ENCODE results near the gene MAPKAP1. TPM values are rescaled to one million over a fixed set of nuclear protein-coding genes. Genes with fewer than 3 reads are reported as not detected.

MAPKAP1 gene
- total and polyA plus RNA-seq, 2 of the 13 experiments (the other 11 are each of a cell fraction or from before 2014, with no cell fraction given): 45.0 to 64.3 TPM

DNA sequence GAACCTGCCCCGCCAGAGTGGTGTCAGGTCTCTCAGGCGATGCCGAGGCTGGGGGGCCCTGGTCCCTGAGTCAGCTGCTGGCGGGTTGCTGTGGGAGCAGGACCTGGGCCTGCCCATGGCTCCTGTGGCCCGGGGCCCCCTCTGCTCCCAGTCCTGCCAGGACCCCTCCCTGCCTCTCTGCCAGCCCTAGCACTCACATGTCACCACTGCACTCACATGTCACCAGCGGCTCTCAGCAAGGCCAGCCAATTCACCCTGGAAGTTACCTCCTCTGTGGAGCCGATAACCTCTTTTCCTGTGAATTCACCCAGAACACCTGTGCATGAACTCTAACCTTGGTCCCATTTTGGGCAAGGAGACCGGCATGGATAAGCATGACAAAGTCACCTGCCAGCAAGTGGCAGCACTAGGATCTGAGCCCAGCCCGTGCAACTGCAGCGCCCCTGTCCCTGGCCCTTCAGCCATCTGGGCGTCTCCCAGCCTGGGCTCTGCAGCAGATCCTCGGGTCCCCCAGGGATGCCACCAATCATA, 275.2 kb downstream of the MAPKAP1 start:
- intact Hi-C loops (cut with micrococcal nuclease; ENCODE audit: unreplicated experiment) (loop anchor here (5.0 kb wide), 1 partner anchor 125 kb away; no protein-coding TSS in a partner anchor), in situ Hi-C loops (cut with HindIII; ENCODE audit: extremely low pct_ligation_motif_present, low pct_unique_long_range_greater_than_20kb) (no loop called here)
- FAIRE-seq: no peak
- Histone ChIP-seq H3K4me2 (ENCODE audit: low read depth, low read length) (no peak overlapping the region; the same call in 1 of the 2 replicates), H3K27me3 (ENCODE audit: control insufficient read depth in 1 of 2, insufficient read depth in 2 of 2, low read length in 2 of 2) (peaks cover 0 to 8% of the 10 kb centered on the region in 2 experiments; a peak in 1 of 5 replicates), H4K20me1 (ENCODE audit: insufficient read depth, low read length) (no peaks in the 10 kb centered on the region), H3K79me2 (ENCODE audit: insufficient read depth, low read length) (no peaks in the 10 kb centered on the region), H3K4me1 (ENCODE audit: insufficient read depth, low read length) (peaks cover 29% of the 10 kb centered on the region), H3K4me3 (replicated peaks in 1 of 3; ENCODE audit: insufficient read depth in 1 of 3, low read depth in 2 of 3, low read length in 3 of 3) (no peak overlapping the region), H3K36me3 (replicated peaks in 1 of 2; ENCODE audit: control insufficient read depth in 1 of 2, insufficient read depth in 2 of 2, low read length in 2 of 2) (no peaks in the 10 kb centered on the region), H2AFZ (ENCODE audit: low read length) (no peak overlapping the region), H3K9me3 (ENCODE audit: low read length) (no peaks in the 10 kb centered on the region), H3K9ac (ENCODE audit: insufficient read depth, low read depth, low read length) (no peak overlapping the region), H3K27ac (ENCODE audit: extremely low read length, insufficient read depth, low read length) (no peak overlapping the region)
- no peak for DNase-seq (ENCODE audit: low spot score)
- ChIA-PET CTCF (ENCODE audit: low intra/inter-chr PET ratio, low total read pairs) (no interaction called here), POLR2A (no interaction called here)
- peak; percentile 41 for ATAC-seq
- no TSS peak for BruUV-seq (replicated peaks)
- 45% methylated on average over 2 of the region's 12 CpGs for WGBS (ENCODE audit: low lambda C conversion rate)
- TF ChIP-seq, protein P1, sequence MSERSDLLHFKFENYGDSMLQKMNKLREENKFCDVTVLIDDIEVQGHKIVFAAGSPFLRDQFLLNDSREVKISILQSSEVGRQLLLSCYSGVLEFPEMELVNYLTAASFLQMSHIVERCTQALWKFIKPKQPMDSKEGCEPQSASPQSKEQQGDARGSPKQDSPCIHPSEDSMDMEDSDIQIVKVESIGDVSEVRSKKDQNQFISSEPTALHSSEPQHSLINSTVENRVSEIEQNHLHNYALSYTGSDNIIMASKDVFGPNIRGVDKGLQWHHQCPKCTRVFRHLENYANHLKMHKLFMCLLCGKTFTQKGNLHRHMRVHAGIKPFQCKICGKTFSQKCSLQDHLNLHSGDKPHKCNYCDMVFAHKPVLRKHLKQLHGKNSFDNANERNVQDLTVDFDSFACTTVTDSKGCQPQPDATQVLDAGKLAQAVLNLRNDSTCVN (CRISPR knock-in tag; IDR thresholded peaks at IDR 0.05; ENCODE audit: borderline replicate concordance): no peak
- no peak for TF ChIP-seq ZKSCAN8 (CRISPR knock-in tag; IDR thresholded peaks at IDR 0.05; ENCODE audit: borderline replicate concordance)
- TF ChIP-seq, protein P2, sequence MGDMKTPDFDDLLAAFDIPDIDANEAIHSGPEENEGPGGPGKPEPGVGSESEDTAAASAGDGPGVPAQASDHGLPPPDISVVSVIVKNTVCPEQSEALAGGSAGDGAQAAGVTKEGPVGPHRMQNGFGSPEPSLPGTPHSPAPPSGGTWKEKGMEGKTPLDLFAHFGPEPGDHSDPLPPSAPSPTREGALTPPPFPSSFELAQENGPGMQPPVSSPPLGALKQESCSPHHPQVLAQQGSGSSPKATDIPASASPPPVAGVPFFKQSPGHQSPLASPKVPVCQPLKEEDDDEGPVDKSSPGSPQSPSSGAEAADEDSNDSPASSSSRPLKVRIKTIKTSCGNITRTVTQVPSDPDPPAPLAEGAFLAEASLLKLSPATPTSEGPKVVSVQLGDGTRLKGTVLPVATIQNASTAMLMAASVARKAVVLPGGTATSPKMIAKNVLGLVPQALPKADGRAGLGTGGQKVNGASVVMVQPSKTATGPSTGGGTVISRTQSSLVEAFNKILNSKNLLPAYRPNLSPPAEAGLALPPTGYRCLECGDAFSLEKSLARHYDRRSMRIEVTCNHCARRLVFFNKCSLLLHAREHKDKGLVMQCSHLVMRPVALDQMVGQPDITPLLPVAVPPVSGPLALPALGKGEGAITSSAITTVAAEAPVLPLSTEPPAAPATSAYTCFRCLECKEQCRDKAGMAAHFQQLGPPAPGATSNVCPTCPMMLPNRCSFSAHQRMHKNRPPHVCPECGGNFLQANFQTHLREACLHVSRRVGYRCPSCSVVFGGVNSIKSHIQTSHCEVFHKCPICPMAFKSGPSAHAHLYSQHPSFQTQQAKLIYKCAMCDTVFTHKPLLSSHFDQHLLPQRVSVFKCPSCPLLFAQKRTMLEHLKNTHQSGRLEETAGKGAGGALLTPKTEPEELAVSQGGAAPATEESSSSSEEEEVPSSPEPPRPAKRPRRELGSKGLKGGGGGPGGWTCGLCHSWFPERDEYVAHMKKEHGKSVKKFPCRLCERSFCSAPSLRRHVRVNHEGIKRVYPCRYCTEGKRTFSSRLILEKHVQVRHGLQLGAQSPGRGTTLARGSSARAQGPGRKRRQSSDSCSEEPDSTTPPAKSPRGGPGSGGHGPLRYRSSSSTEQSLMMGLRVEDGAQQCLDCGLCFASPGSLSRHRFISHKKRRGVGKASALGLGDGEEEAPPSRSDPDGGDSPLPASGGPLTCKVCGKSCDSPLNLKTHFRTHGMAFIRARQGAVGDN (CRISPR knock-in tag; IDR thresholded peaks at IDR 0.05): 0 out of 2 replicates have a peak, but pooled peaks have one; percentile 20
- TF ChIP-seq ZNF563 (CRISPR knock-in tag; IDR thresholded peaks at IDR 0.05): no peak
- peak; percentile 34; the same call in 1 of the 2 replicates for TF ChIP-seq STAG1 (CRISPR knock-in tag; IDR thresholded peaks at IDR 0.05)
- peak; percentile 37; the same call in 1 of the 2 replicates for TF ChIP-seq SALL1 (CRISPR knock-in tag; IDR thresholded peaks at IDR 0.05)
- TF ChIP-seq, protein P3, sequence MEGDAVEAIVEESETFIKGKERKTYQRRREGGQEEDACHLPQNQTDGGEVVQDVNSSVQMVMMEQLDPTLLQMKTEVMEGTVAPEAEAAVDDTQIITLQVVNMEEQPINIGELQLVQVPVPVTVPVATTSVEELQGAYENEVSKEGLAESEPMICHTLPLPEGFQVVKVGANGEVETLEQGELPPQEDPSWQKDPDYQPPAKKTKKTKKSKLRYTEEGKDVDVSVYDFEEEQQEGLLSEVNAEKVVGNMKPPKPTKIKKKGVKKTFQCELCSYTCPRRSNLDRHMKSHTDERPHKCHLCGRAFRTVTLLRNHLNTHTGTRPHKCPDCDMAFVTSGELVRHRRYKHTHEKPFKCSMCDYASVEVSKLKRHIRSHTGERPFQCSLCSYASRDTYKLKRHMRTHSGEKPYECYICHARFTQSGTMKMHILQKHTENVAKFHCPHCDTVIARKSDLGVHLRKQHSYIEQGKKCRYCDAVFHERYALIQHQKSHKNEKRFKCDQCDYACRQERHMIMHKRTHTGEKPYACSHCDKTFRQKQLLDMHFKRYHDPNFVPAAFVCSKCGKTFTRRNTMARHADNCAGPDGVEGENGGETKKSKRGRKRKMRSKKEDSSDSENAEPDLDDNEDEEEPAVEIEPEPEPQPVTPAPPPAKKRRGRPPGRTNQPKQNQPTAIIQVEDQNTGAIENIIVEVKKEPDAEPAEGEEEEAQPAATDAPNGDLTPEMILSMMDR (CRISPR knock-in tag; IDR thresholded peaks at IDR 0.05): peak; percentile 42

All from HepG2 (cell line).